ENCODE data around the gene MYCN.

GRCh38 chr2:15931319-15931890 is 8.9 kb upstream of the MYCN start:
- no peak for TF ChIP-seq CTCF (IDR thresholded peaks at IDR 0.05; ENCODE audit: insufficient read depth, low read length, poor library complexity, severe bottlenecking)
- no peak for TF ChIP-seq EZH2phosphoT487 (conservative IDR thresholded peaks at IDR 0.05; ENCODE audit: low read length)
